DND-41 (cell line): ENCODE results near the gene NUP214.

Experiments used
- EZH2 ChIP-seq: IDR thresholded peaks from 3 replicates; pipeline ENCODE4 v1.6.1; 2012; ENCODE audit warnings: borderline replicate concordance, low read depth, mild to moderate bottlenecking, moderate library complexity, low read length, inconsistent platforms; ENCODE audit not compliant: severe bottlenecking
- TF ChIP-seq, protein P1 (sequence below): IDR thresholded peaks from 2 replicates; pipeline ENCODE4 v1.5.1; 2012; ENCODE audit warnings: borderline replicate concordance, low read length, moderate library complexity, mild to moderate bottlenecking; ENCODE audit not compliant: poor library complexity, severe bottlenecking; ENCODE audit errors: extremely low read depth

DNA sequence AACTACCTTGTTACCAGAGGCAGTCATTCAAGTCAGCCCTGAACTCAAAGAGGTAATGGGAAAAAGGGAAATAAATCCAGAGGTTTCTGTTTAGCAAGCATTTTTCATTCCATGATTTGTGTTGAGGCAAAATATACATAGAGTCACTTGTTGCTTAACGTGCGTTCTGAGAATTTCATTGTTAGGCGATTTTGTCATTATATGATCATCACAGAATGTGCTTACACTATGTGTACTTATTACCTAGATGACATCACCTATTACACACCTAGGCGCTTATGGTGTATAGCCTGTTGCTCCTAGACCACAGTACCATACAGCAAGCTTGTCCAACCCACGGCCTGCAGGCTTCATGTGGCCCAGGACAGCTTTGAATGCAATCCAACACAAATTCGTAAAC is 36.2 kb downstream of the NUP214 start:
- TF ChIP-seq, protein P1, sequence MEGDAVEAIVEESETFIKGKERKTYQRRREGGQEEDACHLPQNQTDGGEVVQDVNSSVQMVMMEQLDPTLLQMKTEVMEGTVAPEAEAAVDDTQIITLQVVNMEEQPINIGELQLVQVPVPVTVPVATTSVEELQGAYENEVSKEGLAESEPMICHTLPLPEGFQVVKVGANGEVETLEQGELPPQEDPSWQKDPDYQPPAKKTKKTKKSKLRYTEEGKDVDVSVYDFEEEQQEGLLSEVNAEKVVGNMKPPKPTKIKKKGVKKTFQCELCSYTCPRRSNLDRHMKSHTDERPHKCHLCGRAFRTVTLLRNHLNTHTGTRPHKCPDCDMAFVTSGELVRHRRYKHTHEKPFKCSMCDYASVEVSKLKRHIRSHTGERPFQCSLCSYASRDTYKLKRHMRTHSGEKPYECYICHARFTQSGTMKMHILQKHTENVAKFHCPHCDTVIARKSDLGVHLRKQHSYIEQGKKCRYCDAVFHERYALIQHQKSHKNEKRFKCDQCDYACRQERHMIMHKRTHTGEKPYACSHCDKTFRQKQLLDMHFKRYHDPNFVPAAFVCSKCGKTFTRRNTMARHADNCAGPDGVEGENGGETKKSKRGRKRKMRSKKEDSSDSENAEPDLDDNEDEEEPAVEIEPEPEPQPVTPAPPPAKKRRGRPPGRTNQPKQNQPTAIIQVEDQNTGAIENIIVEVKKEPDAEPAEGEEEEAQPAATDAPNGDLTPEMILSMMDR: no peak
- no peak for TF ChIP-seq EZH2
